K562 (cell line): ENCODE measurements around the gene KIF3A. TPM values are rescaled to one million over a fixed set of nuclear protein-coding genes. Genes with fewer than 3 reads are reported as not detected.

Experiments used
- BHLHE40 ChIP-seq: IDR thresholded peaks from 2 replicates; pipeline ENCODE4 v1.6.1; 2011; ENCODE audit warnings: low read length, improper control_type of control experiment
- EHMT2 ChIP-seq: fragments of 450-650 bp; IDR thresholded peaks from 2 replicates; pipeline ENCODE4 v1.6.1; 2018; ENCODE audit warnings: antibody characterized with exemption
- EP300 ChIP-seq: IDR thresholded peaks from 2 replicates; pipeline ENCODE4 v1.6.1; 2012; ENCODE audit warnings: low read length, improper control_type of control experiment
- ETV6 ChIP-seq, 3 experiments: fragments of 150-350 bp in 1 of 3; sonication (generic) in 1 of 3; formaldehyde crosslinking in 1 of 3; IDR thresholded peaks; 2 replicates each; pipeline versions ENCODE4 v1.6.1 to v1.8.0; 2014 to 2022; ENCODE audit warnings: borderline replicate concordance in 2 of 3, low read depth in 2 of 3, antibody characterized with exemption in 1 of 3, low read length in 1 of 3, mild to moderate bottlenecking in 1 of 3, missing genetic modification reagents in 1 of 3
- FOXA3 ChIP-seq, 2 experiments: fragments of 450-650 bp in 1 of 2; sonication (generic) in 1 of 2; formaldehyde crosslinking; IDR thresholded peaks in 1 of 2; conservative IDR thresholded peaks in 1 of 2; 2 replicates each; pipeline versions ENCODE4 v1.4.0 to v1.8.0; 2020 to 2022; ENCODE audit warnings: mild to moderate bottlenecking in 2 of 2, missing genetic modification reagents in 1 of 2
- NFIC ChIP-seq: fragments of 450-650 bp; IDR thresholded peaks from 2 replicates; pipeline ENCODE4 v1.6.1; 2017; ENCODE audit warnings: mild to moderate bottlenecking, inconsistent platforms
- ZEB2 ChIP-seq: fragments of 450-650 bp; IDR thresholded peaks from 2 replicates; pipeline ENCODE4 v1.6.1; 2016
- ZNF717 ChIP-seq: fragments of 250-450 bp; sonication (Bioruptor Pico); IDR thresholded peaks from 2 replicates; pipeline ENCODE4 v1.5.0; 2021
- polyA plus RNA-seq, 8 experiments: library from polyadenylated mRNA; depleted of rRNA in 4 of 8; stranded (reverse) in 5 of 8; unstranded in 3 of 8; fragments of >200 nt; fragmentation: Nextera tagmentation in 2 of 8; fragmentation: Illumina TruSeq in 1 of 8; extraction: Ambion mirVana in 2 of 8; extraction: Trizol in 1 of 8; gene quantifications; 2 replicates each; pipeline versions ENCODE4 v1.2.1 to v1.2.3, GENCODE V29; 2011 to 2014; ENCODE audit warnings: inconsistent platforms in 1 of 8, missing spikeins in 1 of 8
- total RNA-seq, 7 experiments: library from RNA; depleted of rRNA in 6 of 7; stranded (reverse); fragments of >200 nt in 6 of 7; fragmentation: Illumina TruSeq in 2 of 7; extraction: Trizol in 2 of 7; gene quantifications; 2 replicates each; pipeline versions ENCODE4 v1.2.1 to v1.2.3, GENCODE V29; 2011 to 2021; ENCODE audit warnings: low replicate concordance in 1 of 7
- TF ChIP-seq, protein P1 (sequence below), 2 experiments: fragments of 450-650 bp in 1 of 2; sonication (generic) in 1 of 2; formaldehyde crosslinking in 1 of 2; IDR thresholded peaks; 2 replicates each; pipeline versions ENCODE4 v1.7.1 to v1.9.0; 2016 to 2022; ENCODE audit warnings: inconsistent platforms in 1 of 2, mild to moderate bottlenecking in 1 of 2, missing genetic modification reagents in 1 of 2
- TF ChIP-seq, protein P2 (sequence below): IDR thresholded peaks from 2 replicates; pipeline ENCODE4 v1.6.1; 2011; ENCODE audit warnings: borderline replicate concordance, low read depth, mild to moderate bottlenecking, moderate library complexity, low read length; ENCODE audit not compliant: insufficient read depth, poor library complexity, severe bottlenecking
- TF ChIP-seq, protein P3 (sequence below): fragments of 250-450 bp; sonication (Bioruptor Pico); IDR thresholded peaks from 2 replicates; pipeline ENCODE4 v1.8.0; 2021; ENCODE audit warnings: moderate library complexity, mild to moderate bottlenecking, inconsistent platforms
- TF ChIP-seq, protein P4 (sequence below), 2 experiments: fragments of 200-800 bp in 1 of 2; sonication (Bioruptor generic) in 1 of 2; sonication (generic) in 1 of 2; formaldehyde crosslinking in 1 of 2; IDR thresholded peaks in 1 of 2; conservative IDR thresholded peaks in 1 of 2; 2 replicates each; pipeline versions ENCODE4 v1.5.0 to v1.6.1; 2016 to 2020; ENCODE audit warnings: missing compliant biosample characterization in 1 of 2, missing genetic modification characterization in 1 of 2, missing genetic modification reagents in 1 of 2

KIF3A gene
- total and polyA plus RNA-seq, 9 of the 15 experiments (the other 6 are each of a cell fraction or from before 2014, with no cell fraction given): 1.5 to 7.8 (median 6.0) TPM

DNA sequence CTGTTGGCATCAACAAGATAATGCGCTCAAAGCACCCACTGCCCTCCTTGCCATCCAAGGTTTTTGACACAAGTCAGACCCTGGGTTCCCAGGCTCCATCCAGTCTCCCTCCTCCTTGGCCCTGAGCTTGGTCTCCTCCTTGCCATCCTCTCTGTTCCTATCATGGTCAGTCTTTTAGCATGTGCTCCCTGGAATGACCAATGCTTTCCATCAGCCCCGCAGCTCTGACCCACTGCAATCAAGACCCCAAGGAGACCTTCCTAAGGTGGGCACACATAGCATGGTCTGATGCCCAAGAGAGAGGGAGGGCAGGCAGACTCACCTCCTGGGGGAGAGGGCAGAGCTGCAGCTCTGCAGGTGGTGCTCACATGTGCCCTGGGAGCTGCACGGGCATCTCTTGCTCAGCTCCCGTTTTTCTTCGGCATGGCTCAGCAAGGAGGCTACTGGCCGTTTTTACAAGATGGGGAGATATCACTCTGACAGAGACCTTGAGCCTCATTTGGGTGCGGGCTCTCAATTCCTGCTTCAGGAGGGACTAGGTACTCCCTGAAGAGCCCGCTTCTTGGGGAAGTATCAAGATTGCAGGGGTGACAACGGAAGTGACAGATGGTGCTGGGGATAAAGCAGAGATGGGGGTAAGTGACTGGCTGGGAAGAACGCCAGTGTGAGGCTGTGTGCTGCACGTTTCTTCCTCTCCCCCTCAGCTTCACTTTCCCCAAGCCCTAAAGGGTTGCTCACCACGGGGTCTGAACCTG, 36.4 kb upstream of the KIF3A start (continued):
- TF ChIP-seq, protein P1, sequence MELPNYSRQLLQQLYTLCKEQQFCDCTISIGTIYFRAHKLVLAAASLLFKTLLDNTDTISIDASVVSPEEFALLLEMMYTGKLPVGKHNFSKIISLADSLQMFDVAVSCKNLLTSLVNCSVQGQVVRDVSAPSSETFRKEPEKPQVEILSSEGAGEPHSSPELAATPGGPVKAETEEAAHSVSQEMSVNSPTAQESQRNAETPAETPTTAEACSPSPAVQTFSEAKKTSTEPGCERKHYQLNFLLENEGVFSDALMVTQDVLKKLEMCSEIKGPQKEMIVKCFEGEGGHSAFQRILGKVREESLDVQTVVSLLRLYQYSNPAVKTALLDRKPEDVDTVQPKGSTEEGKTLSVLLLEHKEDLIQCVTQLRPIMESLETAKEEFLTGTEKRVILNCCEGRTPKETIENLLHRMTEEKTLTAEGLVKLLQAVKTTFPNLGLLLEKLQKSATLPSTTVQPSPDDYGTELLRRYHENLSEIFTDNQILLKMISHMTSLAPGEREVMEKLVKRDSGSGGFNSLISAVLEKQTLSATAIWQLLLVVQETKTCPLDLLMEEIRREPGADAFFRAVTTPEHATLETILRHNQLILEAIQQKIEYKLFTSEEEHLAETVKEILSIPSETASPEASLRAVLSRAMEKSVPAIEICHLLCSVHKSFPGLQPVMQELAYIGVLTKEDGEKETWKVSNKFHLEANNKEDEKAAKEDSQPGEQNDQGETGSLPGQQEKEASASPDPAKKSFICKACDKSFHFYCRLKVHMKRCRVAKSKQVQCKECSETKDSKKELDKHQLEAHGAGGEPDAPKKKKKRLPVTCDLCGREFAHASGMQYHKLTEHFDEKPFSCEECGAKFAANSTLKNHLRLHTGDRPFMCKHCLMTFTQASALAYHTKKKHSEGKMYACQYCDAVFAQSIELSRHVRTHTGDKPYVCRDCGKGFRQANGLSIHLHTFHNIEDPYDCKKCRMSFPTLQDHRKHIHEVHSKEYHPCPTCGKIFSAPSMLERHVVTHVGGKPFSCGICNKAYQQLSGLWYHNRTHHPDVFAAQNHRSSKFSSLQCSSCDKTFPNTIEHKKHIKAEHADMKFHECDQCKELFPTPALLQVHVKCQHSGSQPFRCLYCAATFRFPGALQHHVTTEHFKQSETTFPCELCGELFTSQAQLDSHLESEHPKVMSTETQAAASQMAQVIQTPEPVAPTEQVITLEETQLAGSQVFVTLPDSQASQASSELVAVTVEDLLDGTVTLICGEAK (IDR thresholded peaks at IDR 0.05): 0 out of 2 replicates have a peak, but pooled peaks have one; percentile 23
- TF ChIP-seq, protein P1 (CRISPR knock-in tag; IDR thresholded peaks at IDR 0.05): no peak
- peak; percentile 59; the same call in 1 of the 2 replicates for TF ChIP-seq ZEB2
- peak; percentile 81 for TF ChIP-seq BHLHE40
- peak; percentile 55; the same call in 1 of the 2 replicates for TF ChIP-seq EP300
- TF ChIP-seq, protein P2, sequence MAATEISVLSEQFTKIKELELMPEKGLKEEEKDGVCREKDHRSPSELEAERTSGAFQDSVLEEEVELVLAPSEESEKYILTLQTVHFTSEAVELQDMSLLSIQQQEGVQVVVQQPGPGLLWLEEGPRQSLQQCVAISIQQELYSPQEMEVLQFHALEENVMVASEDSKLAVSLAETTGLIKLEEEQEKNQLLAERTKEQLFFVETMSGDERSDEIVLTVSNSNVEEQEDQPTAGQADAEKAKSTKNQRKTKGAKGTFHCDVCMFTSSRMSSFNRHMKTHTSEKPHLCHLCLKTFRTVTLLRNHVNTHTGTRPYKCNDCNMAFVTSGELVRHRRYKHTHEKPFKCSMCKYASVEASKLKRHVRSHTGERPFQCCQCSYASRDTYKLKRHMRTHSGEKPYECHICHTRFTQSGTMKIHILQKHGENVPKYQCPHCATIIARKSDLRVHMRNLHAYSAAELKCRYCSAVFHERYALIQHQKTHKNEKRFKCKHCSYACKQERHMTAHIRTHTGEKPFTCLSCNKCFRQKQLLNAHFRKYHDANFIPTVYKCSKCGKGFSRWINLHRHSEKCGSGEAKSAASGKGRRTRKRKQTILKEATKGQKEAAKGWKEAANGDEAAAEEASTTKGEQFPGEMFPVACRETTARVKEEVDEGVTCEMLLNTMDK: no peak
- no peak for TF ChIP-seq EHMT2
- TF ChIP-seq NFIC: peak; percentile 53
- TF ChIP-seq ETV6 (IDR thresholded peaks at IDR 0.05; ENCODE audit: borderline replicate concordance in 1 of 2, low read depth in 2 of 2, low read length in 1 of 2): peak; percentile 66 to 95; a peak in 3 of 4 replicates
- TF ChIP-seq ETV6 (CRISPR knock-in tag; IDR thresholded peaks at IDR 0.05; ENCODE audit: borderline replicate concordance): no peak
- TF ChIP-seq, protein P3, sequence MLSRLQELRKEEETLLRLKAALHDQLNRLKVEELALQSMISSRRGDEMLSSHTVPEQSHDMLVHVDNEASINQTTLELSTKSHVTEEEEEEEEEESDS (CRISPR knock-in tag): no peak
- no peak for TF ChIP-seq FOXA3 (CRISPR knock-in tag; conservative IDR thresholded peaks at IDR 0.05 in 1 of 2, IDR thresholded peaks at IDR 0.05 in 1 of 2)
- no peak for TF ChIP-seq ZNF717
- TF ChIP-seq, protein P4, sequence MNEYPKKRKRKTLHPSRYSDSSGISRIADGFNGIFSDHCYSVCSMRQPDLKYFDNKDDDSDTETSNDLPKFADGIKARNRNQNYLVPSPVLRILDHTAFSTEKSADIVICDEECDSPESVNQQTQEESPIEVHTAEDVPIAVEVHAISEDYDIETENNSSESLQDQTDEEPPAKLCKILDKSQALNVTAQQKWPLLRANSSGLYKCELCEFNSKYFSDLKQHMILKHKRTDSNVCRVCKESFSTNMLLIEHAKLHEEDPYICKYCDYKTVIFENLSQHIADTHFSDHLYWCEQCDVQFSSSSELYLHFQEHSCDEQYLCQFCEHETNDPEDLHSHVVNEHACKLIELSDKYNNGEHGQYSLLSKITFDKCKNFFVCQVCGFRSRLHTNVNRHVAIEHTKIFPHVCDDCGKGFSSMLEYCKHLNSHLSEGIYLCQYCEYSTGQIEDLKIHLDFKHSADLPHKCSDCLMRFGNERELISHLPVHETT (CRISPR knock-in tag; conservative IDR thresholded peaks at IDR 0.05 in 1 of 2, IDR thresholded peaks at IDR 0.05 in 1 of 2): no peak
